T47D (cell line): Measurements from ENCODE around the gene CCDC184.
A peak's percentile ranks its signal among the peaks of the same experiment; 100 is the strongest.

ENCODE experiments used
- DNase-seq, 2 experiments: peaks; one replicate each; pipeline versions ENCODE4 v3.0.0 to v3.0.0-alpha.2; 2011 to 2012; ENCODE audit warnings: low read depth in 1 of 2, low spot score in 1 of 2
- JUND ChIP-seq: IDR thresholded peaks from 2 replicates; pipeline ENCODE4 v1.6.1; 2012; ENCODE audit warnings: low read depth
- in situ Hi-C: cut with HindIII; loops from 2 replicates; pipeline ENCODE4 v1.10.0; 2016; ENCODE audit warnings: low sequenced_read_pairs, low pct_unique_long_range_greater_than_20kb

The CCDC184 gene

DNA sequence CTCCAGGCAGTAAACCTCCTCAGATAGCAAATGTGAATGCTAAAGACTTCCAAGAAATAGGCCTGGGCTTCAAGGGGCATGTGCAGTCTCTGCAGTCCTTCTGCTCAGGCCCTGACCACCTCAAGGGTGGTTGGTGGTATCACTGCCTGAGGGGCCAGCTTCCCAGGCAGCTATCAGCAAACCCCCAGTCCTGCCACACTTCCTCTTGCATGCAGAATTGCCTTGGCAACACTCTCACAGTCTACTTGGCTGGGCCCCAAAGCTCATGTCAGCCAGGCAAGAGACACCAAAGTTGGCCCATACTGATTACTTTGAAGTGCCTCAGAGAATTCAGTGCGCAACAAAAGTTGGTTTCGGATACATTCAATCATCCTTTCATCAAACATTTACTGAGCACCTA is 22.6 kb upstream of the CCDC184 start:
- no peak for TF ChIP-seq JUND
- DNase-seq: no peak
- in situ Hi-C loops: no loop called here

- DNase-seq: no peak
- in situ Hi-C loops: no loop called here
- TF ChIP-seq JUND: no peak
Observed at GRCh38 chr12:48163150-48163747, 20.2 kb upstream of the CCDC184 start.

DNA sequence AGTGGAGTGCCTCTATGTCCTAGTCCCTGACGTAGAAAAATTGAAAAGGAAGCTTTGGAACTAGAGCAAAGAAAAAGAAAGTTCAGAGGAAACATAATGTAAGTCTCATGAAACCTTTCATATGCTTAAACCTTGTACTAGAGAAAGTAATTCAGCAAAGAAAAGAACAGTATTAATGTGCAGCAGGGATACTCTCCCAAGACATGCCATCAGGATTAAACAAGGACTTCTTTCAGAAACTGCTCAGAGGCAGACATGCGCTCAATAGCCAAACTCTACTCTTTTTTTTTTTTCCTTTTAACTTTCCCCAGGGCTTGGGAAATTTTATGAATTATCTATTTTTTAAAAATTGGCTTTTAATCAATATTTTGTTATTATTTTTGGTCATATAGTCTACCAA is 19.0 kb upstream of the CCDC184 start:
- DNase-seq: no peak
- in situ Hi-C loops: no loop called here
- TF ChIP-seq JUND: no peak

GRCh38 chr12:48165089-48165981 is 18.1 kb upstream of the CCDC184 start:
- no peak for TF ChIP-seq JUND
- peak; percentile 71 to 81 for DNase-seq
- in situ Hi-C loops: no loop called here

GRCh38 chr12:48169011-48169410 is 14.4 kb upstream of the CCDC184 start:
- no peak for DNase-seq
- in situ Hi-C loops: no loop called here
- no peak for TF ChIP-seq JUND

GRCh38 chr12:48175613-48176416 is 7.6 kb upstream of the CCDC184 start:
- DNase-seq: peak in 1 of 2 experiments; percentile 34
- no peak for TF ChIP-seq JUND
- in situ Hi-C loops: no loop called here

DNA sequence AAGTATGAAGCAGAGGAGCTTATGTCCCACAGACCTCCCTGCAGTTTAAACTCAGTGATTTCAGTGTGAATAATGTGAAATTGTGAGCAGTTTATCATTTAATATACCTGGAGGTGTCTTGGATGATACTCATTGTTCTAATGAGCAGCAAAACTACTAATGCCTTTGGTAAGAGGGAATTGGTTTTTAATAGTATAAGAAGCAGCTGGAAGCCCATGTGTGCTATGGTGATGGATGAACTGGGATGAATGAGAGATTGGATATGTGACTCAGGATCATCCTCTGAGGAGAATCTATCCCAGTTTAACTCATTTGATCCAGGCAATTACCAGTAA is 7.1 kb upstream of the CCDC184 start:
- in situ Hi-C loops: no loop called here
- no peak for DNase-seq
- TF ChIP-seq JUND: no peak

- DNase-seq: no peak
- in situ Hi-C loops: no loop called here
- TF ChIP-seq JUND: no peak
Observed at GRCh38 chr12:48177982-48178381, 5.5 kb upstream of the CCDC184 start.

DNA sequence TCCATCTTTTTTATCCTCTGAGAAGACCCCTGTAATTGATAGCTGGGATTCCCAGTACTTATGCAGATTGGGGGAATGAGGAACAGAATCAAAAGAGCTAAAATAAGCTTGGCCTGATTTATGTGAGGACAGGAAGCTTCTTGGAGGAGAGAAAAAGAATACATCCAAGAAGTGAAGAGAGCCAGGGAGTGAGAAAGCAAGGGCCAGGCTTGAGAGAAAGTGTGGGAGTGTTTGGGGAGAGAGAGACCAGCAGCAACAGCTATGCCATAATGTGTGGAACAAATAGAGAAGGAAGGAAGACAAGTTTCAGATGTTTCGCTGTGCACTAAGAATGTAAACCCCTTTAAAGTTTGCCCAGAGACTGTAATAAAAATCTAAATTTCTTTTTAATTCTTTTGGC is 4.0 kb upstream of the CCDC184 start:
- no peak for TF ChIP-seq JUND
- in situ Hi-C loops: no loop called here
- DNase-seq: no peak

DNA sequence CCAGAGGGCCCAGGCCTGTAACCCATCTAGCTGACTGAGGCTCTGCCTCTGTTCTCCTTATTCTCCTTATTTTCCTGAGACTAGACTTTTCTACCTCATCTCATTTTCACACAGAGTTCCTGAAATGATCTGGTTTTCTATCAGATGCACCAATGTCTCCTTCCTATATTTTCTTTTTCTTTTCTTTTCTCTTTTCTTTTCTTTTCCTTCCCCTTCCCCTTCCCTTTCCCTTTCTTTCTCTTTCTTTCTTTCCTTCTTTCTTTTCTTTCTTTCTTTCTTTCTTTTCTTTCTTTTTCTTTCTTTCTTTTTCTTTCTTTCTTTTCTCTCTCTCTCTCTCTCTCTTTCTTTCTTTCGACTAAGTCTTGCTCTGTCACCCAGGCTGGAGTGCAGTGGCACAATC is 3.0 kb upstream of the CCDC184 start:
- no peak for DNase-seq
- in situ Hi-C loops: no loop called here
- TF ChIP-seq JUND: no peak

DNA sequence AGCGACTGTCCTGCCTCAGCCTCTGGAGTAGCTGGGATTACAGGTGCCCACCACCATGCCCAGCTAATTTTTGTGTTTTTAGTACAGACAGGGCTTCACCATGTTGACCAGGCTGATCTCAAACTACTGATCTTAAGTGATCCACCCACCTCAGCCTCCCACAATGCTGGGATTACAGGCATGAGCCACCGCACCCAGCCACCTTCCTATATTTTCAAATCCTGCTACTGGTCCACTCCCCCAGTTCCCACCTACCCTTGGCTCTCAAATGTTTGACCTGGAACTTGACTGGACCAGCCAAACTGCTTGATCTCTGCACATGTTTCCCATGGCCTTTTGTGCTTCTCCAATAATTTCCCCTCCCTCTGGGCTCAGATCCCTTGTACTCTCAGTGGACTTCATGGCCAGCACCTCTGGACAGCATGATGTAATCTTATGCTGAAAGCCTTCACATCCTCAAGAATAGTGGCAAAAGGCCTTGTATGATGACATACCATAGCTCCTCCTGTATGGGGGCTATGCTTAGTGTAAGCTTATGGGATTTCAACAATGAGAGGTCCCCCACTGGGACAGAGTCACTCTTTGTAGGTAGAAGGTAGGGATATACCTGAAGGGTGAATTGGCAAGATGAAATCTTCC is 2.5 kb upstream of the CCDC184 start:
- DNase-seq: no peak
- TF ChIP-seq JUND: no peak
- in situ Hi-C loops: no loop called here

DNA sequence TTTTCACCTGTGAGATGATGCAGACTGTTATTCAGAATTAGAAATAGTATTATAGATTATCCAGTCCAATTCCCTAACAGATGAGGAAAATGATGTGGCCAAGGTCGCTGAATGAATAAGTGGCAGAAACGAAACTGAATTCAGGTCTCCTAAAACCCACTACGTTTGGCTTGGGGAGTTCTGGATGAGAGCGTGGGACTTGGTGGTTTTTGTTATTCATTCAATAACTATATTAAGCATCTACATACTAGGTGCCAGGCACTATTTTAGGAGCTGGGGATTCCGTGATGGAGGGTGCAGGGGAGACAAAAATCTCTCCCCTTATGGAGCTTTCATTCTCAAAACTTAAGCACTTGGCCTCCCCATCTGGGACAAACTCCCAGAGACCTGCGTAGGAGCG is 813 bp upstream of the CCDC184 start:
- no peak for TF ChIP-seq JUND

GRCh38 chr12:48183876-48184548 is 568 bp downstream of the CCDC184 start:
- DNase-seq: no peak
- no peak for TF ChIP-seq JUND
- in situ Hi-C loops: no loop called here

More for the DNA sequence above, 813 bp upstream of the CCDC184 start:
- in situ Hi-C loops: no loop called here
- no peak for DNase-seq
